HG03432 (cell line): Measurements from ENCODE around the gene RUNX2.

Experiments
- ATAC-seq: cut with Tn5 transposase; IDR thresholded peaks from one replicate; pipeline ENCODE4 v1.9.1; 2021; ENCODE audit warnings: mild to moderate bottlenecking, moderate library complexity; ENCODE audit not compliant: unreplicated experiment

RUNX2 gene

DNA sequence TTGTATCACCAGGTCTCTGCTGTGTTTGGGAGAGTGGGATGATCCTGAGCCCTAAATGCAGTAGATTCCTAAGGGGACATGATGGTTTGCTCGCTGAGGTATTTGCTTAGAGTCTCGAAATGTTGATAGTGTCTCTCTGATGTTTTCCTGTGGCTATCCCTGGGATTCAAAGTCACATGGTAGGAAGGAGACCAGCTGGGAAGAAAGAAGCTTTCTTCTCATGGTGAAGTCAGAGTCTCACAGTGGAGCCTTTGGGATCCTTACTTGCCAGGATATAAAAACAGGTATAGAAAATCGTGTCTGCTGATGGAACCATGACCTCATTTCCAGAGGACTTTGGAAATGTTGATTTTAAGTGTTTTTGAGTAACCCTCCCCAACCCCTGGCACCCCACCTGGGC is 308.9 kb downstream of the RUNX2 start:
- ATAC-seq = no peak

DNA sequence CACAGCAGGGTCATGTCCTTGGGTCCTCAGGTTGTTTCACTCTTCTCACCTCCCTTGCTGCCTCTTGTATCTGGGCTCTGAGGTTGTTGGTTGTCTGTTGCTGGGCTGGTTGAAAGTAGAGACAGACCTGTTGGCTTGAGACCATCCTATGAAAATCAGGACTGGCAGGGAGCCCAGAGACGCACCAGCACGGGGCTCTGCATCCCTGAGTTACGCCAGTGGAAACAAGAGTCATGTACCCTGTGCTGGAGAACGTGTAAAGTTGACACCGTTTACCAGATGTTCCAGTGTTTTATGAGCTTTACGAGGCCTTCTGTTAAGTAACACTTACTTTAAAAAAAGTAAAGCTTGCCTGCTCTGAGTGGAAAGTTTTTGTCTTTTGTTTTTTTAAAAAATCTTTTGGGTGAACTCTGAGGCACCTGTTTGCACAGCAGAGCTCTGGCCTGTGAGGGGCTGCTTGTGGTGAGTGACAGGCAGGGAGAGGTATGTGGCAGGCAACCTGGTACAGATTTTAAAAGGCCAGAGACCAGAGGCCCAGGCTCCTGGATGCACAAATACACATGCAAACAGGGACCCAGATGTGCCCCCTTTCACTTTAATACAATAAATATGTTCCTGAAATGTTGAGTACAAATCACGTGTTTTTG is 309.6 kb downstream of the RUNX2 start:
- no peak for ATAC-seq

DNA sequence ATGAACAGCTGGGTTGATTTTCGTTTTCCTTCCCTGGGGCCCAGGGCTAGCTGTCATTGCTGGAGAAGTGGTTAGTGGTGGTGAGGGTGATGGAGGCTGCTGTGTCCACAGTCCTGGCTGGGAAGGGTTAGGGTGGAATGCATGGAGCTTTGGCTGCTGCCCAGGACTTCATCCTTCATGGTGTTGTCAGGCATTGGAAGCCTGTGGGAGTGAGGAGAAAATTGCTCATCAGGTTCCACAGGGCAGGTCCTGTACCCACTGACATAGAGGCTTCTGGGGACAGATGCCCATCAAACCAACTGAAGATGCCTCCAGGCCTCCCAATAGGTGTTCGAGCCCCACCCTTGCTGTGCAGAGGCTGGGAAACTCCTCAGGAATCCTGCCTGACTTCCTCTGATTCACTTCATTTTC is 312.0 kb downstream of the RUNX2 start:
- ATAC-seq = no peak

DNA sequence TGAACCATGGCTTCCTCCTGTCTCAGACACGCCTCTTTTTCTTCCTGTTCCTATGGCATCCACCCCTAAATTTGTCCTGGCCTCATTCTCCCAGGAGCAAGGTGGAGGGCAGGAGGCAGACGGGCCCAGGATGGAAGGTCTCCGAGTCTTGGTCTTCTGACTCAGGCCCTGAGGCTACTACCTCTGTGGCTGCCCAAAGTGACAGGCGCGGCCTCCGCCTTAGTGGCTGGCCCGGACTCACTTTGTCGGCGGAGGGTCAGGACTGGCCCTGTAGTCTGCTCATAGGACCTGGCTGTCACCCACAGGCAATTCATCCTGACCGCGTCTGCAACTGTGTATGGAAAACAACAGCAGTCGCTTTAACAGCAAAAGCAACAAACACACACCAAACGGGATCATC is 312.7 kb downstream of the RUNX2 start:
- ATAC-seq = no peak

DNA sequence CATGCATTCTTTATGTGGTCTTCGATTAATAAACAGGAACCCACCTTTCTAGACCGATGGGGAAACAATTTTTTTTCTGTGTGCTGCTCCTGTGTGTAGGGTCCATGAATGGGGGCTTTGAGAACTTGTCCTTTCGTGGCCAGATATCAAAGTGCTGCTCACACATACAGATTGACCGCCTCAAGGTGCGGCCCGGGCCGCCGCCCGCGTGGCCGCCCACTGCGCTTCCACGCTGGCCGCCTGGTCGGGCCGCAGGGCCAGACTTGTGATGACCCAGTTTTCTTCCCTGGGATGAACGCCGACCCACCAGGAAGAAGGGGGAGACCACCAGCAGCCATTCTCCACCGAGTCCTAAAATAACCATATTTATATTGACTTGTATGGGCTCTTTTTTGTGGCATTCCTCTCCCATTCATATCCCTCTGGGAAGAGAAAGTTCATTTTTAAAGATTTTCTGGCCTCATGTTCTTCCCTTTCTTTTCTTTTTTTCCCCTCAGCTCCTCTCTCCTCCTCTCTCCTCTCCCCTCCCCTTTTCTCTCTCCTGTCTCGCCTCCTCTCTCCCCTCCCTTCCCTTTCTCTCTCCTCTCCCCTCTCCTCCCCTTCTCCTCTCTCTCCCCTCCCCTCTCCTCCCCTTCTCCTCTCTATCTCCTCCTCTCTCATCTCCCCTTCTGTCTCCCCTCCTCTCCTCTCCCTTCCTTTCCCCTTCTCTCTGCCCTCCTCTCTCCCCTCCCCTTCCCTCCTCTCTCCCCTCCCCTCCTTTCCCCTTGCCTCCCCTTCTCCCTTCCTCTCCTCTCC is 314.4 kb downstream of the RUNX2 start:
- ATAC-seq = no peak

DNA sequence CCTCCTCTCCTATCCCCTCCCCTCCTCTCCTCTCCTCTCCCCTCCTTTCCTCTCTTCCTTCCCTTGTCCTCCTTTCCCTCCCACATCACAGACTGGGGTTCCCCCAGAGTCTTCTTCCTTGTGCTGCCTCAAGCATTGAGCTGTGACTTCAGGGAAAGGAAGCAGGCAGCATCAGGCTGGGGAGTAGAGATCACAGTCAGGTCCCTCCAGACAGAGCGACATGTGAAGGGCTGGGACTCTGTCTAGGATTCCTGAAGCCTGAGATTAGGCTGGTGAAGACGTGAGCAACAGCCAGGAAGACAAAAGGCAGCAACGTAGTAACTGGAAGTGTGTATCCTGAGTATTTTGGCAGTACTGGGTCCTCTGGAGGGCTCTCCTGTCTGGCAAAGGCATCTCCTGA is 315.0 kb downstream of the RUNX2 start:
- ATAC-seq = no peak

DNA sequence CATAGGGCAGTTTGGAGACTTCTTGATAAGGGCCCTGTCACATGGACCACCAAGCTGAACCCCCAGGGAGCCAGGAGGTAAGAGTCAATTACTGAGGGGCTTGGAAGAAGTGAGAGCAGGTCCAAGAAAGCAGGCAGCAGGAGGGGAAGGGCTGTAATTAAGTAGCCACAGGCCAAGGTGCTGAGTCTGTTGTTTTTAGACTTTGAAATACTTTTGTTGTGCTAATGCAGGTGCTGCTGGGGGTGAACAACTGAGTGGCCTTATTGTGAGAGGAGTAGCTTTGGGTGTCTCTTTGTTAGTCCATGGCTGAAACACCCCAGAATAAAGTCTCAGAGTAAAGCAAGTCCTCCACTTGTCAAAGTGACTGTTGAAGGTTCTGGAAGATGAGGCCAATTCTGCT is 316.6 kb downstream of the RUNX2 start:
- ATAC-seq = no peak

DNA sequence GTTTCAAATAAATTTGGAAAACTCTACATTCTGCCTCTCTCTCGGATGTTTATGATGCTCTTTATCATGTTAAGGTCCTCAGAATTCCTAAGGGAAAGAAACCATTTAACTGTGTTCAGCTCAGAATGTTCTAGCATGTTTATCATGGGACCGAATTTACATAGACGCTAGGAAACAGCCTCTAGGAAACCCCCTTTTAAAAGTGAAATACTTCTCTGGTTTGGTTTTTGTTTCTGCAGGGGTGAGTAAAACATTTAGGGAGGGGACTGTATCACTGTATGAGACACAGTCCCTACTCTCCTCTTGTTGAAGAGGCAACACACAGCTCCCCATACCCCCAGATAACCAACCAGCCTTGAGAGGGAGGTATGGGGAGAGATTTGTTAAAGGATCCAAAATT is 317.2 kb downstream of the RUNX2 start:
- peak; percentile 55 for ATAC-seq

DNA sequence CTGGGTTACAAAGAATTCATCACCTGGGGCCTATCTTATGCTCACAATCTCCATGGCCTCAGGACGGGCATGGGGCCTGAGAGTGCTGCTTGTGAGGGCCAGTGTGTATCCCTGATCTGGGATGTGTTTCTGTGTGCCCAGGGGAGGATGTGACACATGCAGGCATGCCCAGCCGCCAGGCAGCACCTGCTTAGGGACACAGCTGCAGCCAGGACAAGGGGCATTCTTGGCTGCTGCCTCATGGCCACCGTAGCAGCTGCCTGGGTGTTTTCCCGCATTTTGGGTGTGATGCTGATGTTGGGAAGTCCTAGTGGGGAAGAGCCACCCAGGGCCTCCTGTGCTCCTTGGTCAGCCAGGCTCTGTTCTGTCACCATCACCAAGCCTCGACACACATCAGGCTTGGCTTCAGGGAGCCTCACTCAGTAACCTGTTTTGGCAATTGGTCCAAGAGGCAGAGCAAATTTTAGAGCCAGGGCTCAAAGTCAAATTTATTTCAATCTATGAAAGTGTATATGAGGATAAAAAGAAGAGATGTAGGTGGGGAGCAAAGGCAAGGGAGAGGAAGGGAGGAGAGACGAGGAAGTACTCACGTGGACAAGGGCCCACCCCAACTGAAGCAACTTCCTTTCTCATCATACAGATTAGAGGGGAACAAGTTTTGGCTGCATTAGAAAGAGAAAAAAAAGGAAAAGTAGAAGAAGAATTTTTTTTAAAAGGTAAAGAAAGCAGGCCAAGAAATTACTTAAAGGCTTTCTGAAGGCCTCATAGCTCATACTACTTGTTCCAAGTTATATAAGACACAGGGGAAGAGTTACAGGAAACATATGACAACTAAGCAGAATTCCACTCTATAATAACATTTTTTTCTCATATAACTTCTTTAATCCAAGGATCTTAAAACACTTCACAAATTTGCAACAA is 319.5 kb downstream of the RUNX2 start:
- ATAC-seq = no peak

DNA sequence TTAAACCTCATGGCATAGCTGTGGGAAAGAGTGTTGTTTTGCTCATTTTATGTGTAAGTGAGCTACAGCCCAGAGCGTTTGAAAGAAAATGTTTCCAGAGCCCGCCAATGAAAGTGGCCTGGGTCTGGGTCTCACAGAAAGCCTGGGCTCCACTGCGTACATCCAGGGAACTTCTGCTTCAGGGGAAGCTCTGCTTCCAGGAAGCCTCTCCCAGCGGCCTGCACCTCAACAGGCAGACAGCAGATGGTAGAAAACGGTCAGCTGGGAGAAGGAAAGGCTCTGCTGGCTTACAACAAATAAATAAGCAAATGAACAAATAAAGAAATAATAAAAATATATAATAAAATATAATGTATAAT is 320.1 kb downstream of the RUNX2 start:
- ATAC-seq = no peak

DNA sequence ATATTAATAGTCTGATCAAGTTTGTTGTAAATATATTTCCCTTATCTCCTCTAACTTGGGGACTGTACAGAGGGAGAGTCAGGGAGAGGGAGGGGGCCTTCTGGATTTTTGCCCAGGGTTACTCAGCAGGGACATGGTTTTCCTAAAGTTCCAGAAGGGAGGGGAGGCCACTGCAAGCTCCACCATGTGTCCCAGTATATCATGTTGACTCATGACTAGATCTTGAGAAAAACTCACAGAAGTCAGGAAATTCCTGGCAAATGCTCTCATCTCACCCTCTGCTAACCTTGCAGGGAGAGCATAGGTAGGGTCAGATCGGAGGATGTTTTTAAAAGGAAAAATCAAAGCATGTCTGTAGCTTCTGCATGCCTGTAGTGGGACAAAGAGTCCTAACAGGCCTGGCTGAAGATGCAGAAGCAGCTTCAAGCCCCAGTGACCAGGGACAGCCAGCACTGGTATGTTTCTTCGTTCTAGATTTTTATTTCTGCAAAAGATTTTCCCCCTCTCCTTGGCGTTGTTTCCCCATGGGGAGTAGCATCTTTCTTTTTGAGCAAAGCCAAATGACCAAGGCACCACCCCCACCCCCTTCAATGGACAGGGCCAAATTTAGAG is 322.5 kb downstream of the RUNX2 start:
- ATAC-seq = no peak

DNA sequence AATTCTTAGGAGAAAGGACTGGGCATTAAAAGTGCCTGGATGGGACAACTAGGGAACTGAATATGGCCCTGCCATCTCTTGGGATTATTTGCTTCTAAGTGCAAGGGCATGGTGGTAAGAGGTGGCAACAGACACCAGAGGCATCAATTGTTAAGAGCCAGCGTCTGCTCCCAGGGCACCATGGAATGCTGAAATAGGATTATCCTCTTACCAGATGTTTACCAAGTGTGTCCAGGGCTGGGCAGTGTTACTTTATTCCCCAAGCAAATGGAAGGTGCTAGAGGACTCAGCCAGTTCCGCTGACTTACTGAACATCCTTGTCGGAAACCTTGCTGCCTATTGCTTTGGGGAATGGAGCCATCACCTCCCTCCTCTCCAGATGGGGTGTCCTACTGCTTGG is 323.2 kb downstream of the RUNX2 start:
- ATAC-seq = no peak

DNA sequence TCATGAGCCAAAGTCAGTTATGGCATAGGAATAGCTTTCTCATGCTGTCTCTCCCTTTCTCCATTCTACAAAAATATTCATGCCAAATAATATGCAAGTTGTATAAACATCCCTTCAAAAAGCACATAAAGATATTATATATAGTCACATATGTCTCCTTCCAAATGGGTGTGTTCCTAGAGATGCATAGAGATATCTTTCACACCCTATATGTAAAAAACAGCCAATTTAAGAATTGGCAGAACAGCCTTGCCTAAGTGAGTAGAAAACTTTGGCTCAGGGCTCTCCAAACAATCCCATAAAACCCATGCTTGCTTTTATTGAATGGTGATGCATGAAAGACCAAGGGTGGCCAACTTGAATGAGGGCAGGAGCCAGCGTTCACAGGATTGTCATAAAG is 324.3 kb downstream of the RUNX2 start:
- ATAC-seq = no peak

DNA sequence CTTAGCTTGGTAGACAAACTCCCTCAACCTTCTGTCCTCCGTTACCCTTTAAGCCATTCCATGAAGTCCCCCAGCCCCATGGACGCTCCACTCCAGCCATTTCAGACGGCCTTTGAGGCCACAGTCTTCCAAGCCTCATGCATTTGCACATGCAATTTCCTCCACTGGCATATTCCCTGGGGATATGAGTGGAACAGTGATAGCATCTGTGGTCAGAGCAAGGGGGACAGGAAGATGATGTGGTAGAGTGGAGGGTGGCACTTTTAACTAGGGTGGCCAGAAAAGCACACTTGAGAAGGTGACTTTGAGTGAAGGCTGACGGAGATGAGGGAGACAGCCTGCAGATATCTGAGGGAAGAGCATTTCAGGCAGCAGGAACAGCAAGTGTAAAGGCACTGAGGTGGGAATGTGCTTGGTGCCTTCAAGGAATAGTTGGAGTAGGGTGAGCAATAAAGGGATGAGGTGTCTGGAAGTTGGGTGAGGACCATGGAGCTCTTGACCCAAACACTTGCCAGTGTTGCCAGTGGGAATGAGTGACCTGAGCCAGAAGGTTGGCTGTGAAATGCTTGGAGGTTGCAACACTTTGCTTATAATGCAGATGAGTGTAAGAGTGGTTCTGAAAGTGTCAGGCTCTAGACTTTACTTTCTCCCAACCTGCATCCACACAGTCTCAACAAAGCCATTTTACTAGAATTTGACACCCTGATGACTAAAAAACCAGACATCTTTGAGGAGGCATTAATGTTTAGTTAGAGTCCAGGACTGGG is 325.2 kb downstream of the RUNX2 start:
- no peak for ATAC-seq

DNA sequence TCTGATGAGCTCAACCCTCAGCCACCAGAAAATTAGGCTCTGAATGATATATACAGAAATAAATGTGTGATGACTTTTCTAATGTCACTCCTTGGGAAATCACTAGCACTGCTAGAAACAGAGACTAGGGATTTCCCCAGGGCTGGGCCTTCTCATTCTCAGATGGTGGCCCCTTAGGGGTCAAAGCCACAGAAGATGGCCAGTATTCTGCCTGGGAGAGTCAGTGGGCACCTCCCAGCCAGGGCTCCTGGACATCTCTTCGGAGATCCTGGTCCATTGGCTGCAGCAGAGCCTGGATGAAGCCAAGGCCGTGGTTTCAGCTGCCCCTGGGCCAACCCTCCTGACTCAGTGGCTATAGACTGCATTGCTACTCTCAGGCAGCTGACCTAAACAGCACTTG is 326.5 kb downstream of the RUNX2 start:
- ATAC-seq = no peak

DNA sequence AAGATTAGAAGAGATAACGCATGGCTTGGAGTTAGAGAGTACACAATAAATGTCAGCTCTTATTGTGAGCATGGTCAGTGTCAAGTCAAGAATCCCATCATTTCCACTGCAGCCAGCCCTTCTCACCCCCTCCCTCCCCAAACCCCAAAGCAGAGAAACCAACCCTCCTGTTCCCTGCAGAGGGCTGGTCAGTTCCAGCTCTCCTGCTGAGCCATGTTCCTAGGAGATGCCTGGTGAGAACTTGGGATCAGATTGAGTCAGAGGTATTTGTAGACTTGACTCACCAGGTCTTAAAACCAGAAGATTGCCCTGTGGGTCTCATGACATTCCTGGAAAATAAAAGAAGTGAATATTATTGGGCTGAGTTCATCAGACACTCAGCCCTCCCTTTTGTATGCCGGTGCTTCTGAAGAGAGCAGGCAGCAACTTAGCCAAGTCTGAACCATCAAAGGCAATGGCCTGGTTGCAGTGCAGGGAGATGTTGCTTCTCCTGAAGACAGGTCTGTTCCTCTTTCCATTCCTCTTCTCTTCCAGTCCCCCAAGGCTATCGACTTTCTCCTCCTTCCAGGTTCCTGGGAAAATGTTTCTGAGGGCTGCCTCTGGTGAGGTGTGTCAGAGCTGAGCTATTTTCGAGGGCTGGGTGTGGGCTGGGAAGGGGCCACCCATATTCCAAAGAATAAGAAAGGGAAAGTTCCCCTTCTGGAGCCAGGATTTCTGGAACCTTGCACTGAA is 327.8 kb downstream of the RUNX2 start:
- no peak for ATAC-seq

DNA sequence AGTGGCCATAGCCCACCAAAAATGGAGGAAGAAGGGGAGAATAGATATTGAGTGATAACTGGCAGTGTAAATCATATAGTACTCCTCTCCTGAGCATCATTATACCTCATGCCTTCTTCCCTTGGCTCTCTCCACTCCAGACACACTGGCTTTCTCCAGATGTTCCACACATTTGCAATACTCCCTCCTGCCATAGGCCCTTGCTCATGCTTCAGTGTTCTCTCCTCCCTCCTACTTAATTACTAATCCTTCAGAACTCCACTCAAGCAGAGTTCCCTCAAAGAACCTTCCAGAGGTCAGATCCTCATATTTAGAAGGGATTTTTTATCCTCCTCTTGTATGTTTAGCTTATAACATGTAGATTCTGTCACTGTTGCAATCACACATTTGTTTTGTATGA is 329.1 kb downstream of the RUNX2 start:
- no peak for ATAC-seq

DNA sequence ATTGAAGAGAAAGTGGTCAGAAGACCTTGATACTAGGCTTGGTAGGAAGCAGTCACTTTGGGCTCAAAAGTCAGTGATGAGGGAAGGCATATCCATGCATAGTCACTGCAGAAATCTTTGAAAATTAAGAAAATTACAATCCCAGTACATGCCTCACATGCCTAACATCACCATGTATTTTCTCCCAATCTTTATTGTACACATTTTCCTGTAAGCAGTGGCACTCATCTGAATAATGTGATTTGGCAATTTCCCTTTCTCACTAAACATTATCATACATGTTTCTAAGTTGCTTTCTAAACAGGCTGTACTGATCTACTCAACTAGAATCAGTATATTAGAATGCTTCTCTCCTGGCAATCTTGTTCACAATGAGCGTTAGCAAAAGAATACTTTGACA is 330.3 kb downstream of the RUNX2 start:
- ATAC-seq = no peak

DNA sequence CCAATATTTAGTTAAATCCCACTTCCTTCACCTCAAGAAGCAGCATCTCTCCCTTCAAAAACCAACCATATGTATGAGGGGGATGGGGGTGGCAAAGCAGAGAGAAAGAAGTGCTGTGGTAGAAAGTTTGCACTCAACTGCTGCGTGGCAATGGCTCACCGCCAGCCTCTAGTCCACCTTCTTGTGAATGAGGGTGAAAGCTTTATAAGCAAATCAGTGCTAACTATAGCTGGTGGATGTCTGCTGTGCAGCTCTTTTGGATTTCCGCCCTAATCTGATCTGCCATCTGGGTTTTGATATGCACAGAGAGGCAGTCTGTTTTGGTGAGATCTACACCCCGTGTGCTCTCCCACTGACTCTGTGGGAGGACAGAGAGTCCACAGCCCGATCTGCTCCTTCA is 330.8 kb downstream of the RUNX2 start:
- ATAC-seq = no peak

DNA sequence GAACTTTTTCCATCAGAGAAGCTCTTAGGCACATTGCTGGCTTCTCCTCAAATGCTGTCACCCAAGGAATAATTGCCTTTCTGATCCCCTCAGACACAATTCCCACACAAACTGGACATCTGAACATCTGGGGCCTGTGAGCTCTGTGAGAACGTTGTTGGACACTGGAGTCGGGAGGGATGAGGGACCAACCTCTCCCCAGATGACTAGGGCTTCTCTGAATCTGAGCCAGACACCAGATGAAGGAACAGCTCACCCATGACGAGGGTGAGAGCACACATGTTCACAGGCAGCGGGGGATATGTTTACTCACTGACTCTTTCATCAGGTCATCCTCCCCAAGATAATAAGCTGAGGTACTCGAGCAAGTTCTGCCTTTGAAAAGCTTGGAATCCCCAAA is 333.5 kb downstream of the RUNX2 start:
- no peak for ATAC-seq
